Measurements from ENCODE around the gene IFT81.

GRCh38 chr12:110165540-110166159 lies 41.5 kb downstream of the IFT81 start:
- TF ChIP-seq EZH2 (IDR thresholded peaks at IDR 0.05; ENCODE audit: low read depth, unreplicated experiment) (no peak), POLR2AphosphoS5 (IDR thresholded peaks at IDR 0.05; ENCODE audit: low read depth) (no peak), CTCF (conservative IDR thresholded peaks at IDR 0.05; ENCODE audit: low read depth in 2 of 2) (no peak), JUNB (IDR thresholded peaks at IDR 0.05; ENCODE audit: unreplicated experiment) (no peak), NANOG (IDR thresholded peaks at IDR 0.05; ENCODE audit: borderline replicate concordance) (no peak), EZH2phosphoT487 (IDR thresholded peaks at IDR 0.05; ENCODE audit: unreplicated experiment) (no peak), CREB1 (CRISPR knock-in tag; IDR thresholded peaks at IDR 0.05; ENCODE audit: low read depth) (no peak), ZNF114 (CRISPR knock-in tag; IDR thresholded peaks at IDR 0.05) (no peak), STAT1 (IDR thresholded peaks at IDR 0.05; ENCODE audit: unreplicated experiment) (no peak), ZNF331 (CRISPR knock-in tag; IDR thresholded peaks at IDR 0.05; ENCODE audit: low read depth) (no peak)
- TF ChIP-seq, protein P1, sequence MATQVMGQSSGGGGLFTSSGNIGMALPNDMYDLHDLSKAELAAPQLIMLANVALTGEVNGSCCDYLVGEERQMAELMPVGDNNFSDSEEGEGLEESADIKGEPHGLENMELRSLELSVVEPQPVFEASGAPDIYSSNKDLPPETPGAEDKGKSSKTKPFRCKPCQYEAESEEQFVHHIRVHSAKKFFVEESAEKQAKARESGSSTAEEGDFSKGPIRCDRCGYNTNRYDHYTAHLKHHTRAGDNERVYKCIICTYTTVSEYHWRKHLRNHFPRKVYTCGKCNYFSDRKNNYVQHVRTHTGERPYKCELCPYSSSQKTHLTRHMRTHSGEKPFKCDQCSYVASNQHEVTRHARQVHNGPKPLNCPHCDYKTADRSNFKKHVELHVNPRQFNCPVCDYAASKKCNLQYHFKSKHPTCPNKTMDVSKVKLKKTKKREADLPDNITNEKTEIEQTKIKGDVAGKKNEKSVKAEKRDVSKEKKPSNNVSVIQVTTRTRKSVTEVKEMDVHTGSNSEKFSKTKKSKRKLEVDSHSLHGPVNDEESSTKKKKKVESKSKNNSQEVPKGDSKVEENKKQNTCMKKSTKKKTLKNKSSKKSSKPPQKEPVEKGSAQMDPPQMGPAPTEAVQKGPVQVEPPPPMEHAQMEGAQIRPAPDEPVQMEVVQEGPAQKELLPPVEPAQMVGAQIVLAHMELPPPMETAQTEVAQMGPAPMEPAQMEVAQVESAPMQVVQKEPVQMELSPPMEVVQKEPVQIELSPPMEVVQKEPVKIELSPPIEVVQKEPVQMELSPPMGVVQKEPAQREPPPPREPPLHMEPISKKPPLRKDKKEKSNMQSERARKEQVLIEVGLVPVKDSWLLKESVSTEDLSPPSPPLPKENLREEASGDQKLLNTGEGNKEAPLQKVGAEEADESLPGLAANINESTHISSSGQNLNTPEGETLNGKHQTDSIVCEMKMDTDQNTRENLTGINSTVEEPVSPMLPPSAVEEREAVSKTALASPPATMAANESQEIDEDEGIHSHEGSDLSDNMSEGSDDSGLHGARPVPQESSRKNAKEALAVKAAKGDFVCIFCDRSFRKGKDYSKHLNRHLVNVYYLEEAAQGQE (IDR thresholded peaks at IDR 0.05; ENCODE audit: unreplicated experiment): no peak
- TF ChIP-seq, protein P2, sequence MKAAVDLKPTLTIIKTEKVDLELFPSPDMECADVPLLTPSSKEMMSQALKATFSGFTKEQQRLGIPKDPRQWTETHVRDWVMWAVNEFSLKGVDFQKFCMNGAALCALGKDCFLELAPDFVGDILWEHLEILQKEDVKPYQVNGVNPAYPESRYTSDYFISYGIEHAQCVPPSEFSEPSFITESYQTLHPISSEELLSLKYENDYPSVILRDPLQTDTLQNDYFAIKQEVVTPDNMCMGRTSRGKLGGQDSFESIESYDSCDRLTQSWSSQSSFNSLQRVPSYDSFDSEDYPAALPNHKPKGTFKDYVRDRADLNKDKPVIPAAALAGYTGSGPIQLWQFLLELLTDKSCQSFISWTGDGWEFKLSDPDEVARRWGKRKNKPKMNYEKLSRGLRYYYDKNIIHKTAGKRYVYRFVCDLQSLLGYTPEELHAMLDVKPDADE (IDR thresholded peaks at IDR 0.05): no peak

All from GM23338 (cell line).